ENCODE measurements around the gene KRTAP10-12.
"Not testable (repeated sequence)": the region's sequence is repeated elsewhere in the genome, so short reads cannot be mapped to it uniquely, and the experiment has no call there.

KRTAP10-12 gene

DNA sequence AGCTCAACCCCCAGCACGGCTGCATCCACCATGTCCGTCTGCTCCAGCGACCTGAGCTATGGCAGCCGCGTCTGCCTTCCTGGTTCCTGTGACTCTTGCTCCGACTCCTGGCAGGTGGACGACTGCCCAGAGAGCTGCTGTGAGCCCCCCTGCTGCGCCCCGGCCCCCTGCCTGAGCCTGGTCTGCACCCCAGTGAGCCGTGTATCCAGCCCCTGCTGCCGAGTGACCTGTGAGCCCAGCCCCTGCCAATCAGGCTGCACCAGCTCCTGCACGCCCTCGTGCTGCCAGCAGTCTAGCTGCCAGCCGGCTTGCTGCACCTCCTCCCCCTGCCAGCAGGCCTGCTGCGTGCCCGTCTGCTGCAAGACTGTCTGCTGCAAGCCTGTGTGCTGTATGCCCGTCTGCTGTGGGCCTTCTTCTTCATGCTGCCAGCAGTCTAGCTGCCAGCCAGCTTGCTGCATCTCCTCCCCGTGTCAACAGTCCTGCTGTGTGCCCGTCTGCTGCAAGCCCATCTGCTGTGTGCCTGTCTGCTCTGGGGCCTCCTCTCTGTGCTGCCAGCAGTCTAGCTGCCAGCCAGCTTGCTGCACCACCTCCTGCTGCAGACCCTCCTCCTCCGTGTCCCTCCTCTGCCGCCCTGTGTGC is at the start of gene KRTAP10-12:
KRTAP10-12 (plus strand) TSS at position 1 of the 639 bp plus-strand sequence; CDS start at position 31, 30 bp downstream.
- H3K4me1 ChIP-seq (ENCODE audit: control insufficient read depth, insufficient read depth, low read length); H3K9ac ChIP-seq (ENCODE audit: low read length); H3K36me3 ChIP-seq (ENCODE audit: control insufficient read depth, insufficient read depth, low read length, severe bottlenecking); H3K4me3 ChIP-seq (ENCODE audit: low read length); DNase-seq (ENCODE audit: low read depth): not testable (repeated sequence)
- Histone ChIP-seq H3K9me3 (ENCODE audit: control insufficient read depth, low read length) (peaks cover 22% of the 10 kb centered on the region), H3K27me3 (replicated peaks; ENCODE audit: control insufficient read depth, insufficient read depth, low read length) (peaks cover 42% of the 10 kb centered on the region)

GRCh38 chr21:44647222-44647552 is 49.8 kb upstream of the KRTAP10-12 start:
- no peak overlapping the region for H3K9ac ChIP-seq (ENCODE audit: low read length)
- peaks cover 22% of the 10 kb centered on the region for H3K9me3 ChIP-seq (ENCODE audit: control insufficient read depth, low read length)
- no peaks in the 10 kb centered on the region for H3K36me3 ChIP-seq (ENCODE audit: control insufficient read depth, insufficient read depth, low read length, severe bottlenecking)
- H3K27me3 ChIP-seq (replicated peaks; ENCODE audit: control insufficient read depth, insufficient read depth, low read length) = no peaks in the 10 kb centered on the region
- no peak overlapping the region for H3K4me3 ChIP-seq (ENCODE audit: low read length)
- H3K4me1 ChIP-seq (ENCODE audit: control insufficient read depth, insufficient read depth, low read length) = no peaks in the 10 kb centered on the region
- DNase-seq (ENCODE audit: low read depth) = no peak

GRCh38 chr21:44648557-44649311 is 48.2 kb upstream of the KRTAP10-12 start:
- Histone ChIP-seq H3K4me1 (ENCODE audit: control insufficient read depth, insufficient read depth, low read length) (no peaks in the 10 kb centered on the region), H3K4me3 (ENCODE audit: low read length) (no peak overlapping the region), H3K9me3 (ENCODE audit: control insufficient read depth, low read length) (peaks cover 14% of the 10 kb centered on the region), H3K36me3 (ENCODE audit: control insufficient read depth, insufficient read depth, low read length, severe bottlenecking) (no peaks in the 10 kb centered on the region), H3K27me3 (replicated peaks; ENCODE audit: control insufficient read depth, insufficient read depth, low read length) (no peaks in the 10 kb centered on the region), H3K9ac (ENCODE audit: low read length) (no peak overlapping the region)
- no peak for DNase-seq (ENCODE audit: low read depth)

DNA sequence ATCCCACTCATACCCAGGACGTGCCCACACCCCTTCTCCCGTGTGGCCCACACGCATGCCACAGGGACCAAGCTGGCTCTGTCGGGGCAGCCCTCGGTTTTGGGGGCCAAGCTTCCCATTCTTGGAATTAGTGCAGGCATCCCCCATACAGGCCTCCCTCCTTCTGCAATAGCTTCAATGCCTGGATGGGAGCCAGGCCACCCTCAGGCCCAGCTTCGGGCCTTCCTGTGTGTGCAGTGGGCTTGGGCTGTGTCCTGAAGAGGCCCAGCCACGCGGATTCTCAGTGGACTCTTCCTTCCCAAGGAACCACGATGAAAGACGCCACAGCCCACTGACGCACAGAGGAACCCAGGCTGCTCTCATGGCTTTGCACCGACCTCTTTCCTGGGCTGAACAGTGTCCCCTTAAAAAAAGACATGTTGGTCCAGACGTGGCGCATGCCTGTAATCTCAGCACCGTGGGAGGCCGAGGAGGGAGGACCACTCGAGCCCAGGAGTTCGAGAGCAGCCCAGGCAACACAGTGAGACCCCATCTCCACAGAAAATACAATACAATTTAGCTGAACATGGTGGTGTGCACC is 47.4 kb upstream of the KRTAP10-12 start:
- Histone ChIP-seq H3K4me1 (ENCODE audit: control insufficient read depth, insufficient read depth, low read length) (no peaks in the 10 kb centered on the region), H3K36me3 (ENCODE audit: control insufficient read depth, insufficient read depth, low read length, severe bottlenecking) (no peaks in the 10 kb centered on the region), H3K9ac (ENCODE audit: low read length) (no peak overlapping the region), H3K4me3 (ENCODE audit: low read length) (no peak overlapping the region), H3K27me3 (replicated peaks; ENCODE audit: control insufficient read depth, insufficient read depth, low read length) (no peaks in the 10 kb centered on the region), H3K9me3 (ENCODE audit: control insufficient read depth, low read length) (peaks cover 5% of the 10 kb centered on the region)
- no peak for DNase-seq (ENCODE audit: low read depth)

DNA sequence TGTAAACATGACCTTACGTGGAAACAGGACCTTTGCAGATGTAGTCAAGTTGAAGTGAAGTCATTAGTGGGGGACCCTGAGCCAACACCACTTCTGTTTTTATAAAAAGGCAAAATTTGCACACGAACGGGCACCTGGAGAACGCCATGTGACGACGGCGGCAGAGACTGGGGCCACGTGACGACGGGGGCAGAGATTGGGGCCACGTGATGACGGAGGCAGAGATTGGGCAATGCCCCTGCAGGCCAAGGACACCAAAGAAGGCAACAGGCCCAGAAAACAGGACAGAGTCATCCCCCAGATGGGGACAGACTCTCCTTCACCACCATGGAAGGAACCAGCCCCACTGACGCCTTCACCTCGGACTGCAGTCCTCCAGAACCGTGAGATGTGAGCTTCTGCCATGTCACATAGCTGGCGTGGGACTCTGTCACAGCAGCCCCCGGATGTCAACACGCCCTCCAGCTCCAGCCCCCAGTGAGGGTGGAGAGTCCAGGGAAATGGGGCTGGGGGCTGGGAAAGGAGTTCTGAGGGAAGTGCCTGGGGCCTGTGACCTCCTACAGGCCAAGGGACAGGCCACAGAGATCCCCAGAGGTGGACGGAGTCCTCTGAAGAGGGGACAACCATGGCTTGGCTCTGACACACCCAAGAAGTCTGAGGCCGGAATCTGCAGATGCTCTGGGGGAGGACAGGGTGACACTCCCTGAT is 46.6 kb upstream of the KRTAP10-12 start:
- H3K27me3 ChIP-seq (replicated peaks; ENCODE audit: control insufficient read depth, insufficient read depth, low read length) = no peaks in the 10 kb centered on the region

DNA sequence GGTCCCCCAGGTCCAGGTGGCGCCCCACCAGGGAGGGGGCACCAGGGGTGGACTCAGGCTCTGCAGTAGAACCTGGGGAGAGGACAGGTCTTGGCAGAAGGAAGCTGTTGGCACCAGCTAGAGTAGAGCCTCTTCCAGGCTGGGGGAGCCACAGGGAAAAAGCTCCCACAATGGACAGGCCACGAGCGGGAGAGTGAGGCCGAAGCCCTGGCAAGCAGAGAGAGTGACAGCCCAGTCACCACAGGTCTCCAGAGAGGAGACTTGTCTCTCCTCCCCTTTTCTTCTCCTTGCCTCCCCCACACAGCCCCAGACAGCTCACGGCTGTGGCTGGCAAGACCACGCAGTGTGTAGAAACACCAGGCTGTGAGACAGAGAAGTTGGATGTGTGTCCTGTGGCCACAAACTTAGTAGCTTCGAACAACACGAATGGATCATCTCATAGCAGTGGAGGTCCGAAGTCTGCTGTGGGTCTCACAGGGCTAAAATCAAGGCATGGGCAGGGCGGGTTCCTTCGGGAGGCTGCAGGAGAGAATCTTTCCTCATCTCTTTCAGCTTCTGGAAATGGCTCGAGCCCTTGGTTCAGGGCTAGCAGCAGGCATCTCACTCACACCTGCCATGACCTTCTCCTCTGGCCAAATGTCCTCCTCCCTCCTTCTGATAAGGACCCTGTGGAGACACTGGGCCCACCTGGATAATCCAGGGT is 45.8 kb upstream of the KRTAP10-12 start:
- Histone ChIP-seq H3K4me3 (ENCODE audit: low read length) (no peak overlapping the region), H3K27me3 (replicated peaks; ENCODE audit: control insufficient read depth, insufficient read depth, low read length) (no peaks in the 10 kb centered on the region), H3K9me3 (ENCODE audit: control insufficient read depth, low read length) (peaks cover 7% of the 10 kb centered on the region), H3K36me3 (ENCODE audit: control insufficient read depth, insufficient read depth, low read length, severe bottlenecking) (no peaks in the 10 kb centered on the region), H3K4me1 (ENCODE audit: control insufficient read depth, insufficient read depth, low read length) (no peaks in the 10 kb centered on the region), H3K9ac (ENCODE audit: low read length) (no peak overlapping the region)
- no peak for DNase-seq (ENCODE audit: low read depth)

More for the DNA sequence above, 46.6 kb upstream of the KRTAP10-12 start:
- Histone ChIP-seq H3K9ac (ENCODE audit: low read length) (no peak overlapping the region), H3K36me3 (ENCODE audit: control insufficient read depth, insufficient read depth, low read length, severe bottlenecking) (no peaks in the 10 kb centered on the region), H3K9me3 (ENCODE audit: control insufficient read depth, low read length) (no peaks in the 10 kb centered on the region), H3K4me3 (ENCODE audit: low read length) (no peak overlapping the region), H3K4me1 (ENCODE audit: control insufficient read depth, insufficient read depth, low read length) (no peaks in the 10 kb centered on the region)
- no peak for DNase-seq (ENCODE audit: low read depth)

DNA sequence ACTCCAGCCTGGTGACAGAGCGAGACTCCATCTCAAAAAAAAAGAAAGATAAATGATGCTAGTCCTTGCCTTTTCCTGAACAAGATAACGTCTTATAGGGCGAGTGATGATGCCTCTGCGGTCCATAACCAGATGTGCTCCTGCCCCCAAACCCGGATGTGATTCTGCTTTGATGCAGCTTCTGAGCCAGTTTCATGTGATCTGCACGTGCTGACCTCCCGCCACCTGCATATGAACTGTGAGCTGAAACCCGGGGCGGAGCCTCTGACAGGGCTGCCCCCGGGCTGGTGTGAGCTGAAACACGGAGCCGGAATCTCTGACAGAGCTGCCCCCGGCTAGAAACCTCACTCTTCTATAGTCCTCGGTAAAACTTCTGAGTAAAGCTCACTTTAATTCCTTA is 43.8 kb upstream of the KRTAP10-12 start:
- no peak for DNase-seq (ENCODE audit: low read depth)
- no peak overlapping the region for H3K9ac ChIP-seq (ENCODE audit: low read length)
- no peaks in the 10 kb centered on the region for H3K4me1 ChIP-seq (ENCODE audit: control insufficient read depth, insufficient read depth, low read length)
- H3K36me3 ChIP-seq (ENCODE audit: control insufficient read depth, insufficient read depth, low read length, severe bottlenecking) = no peaks in the 10 kb centered on the region
- H3K9me3 ChIP-seq (ENCODE audit: control insufficient read depth, low read length) = peaks cover 14% of the 10 kb centered on the region
- H3K27me3 ChIP-seq (replicated peaks; ENCODE audit: control insufficient read depth, insufficient read depth, low read length) = no peaks in the 10 kb centered on the region
- H3K4me3 ChIP-seq (ENCODE audit: low read length) = no peak overlapping the region

- H3K4me1 ChIP-seq (ENCODE audit: control insufficient read depth, insufficient read depth, low read length) = no peaks in the 10 kb centered on the region
- H3K9me3 ChIP-seq (ENCODE audit: control insufficient read depth, low read length) = peaks cover 14% of the 10 kb centered on the region
- H3K9ac ChIP-seq (ENCODE audit: low read length) = no peak overlapping the region
- H3K4me3 ChIP-seq (ENCODE audit: low read length) = no peak overlapping the region
- H3K27me3 ChIP-seq (replicated peaks; ENCODE audit: control insufficient read depth, insufficient read depth, low read length) = peaks cover under 1% of the 10 kb centered on the region
- no peaks in the 10 kb centered on the region for H3K36me3 ChIP-seq (ENCODE audit: control insufficient read depth, insufficient read depth, low read length, severe bottlenecking)
- DNase-seq (ENCODE audit: low read depth) = no peak
These were observed 43.1 kb upstream of the KRTAP10-12 start for GRCh38 chr21:44653656-44654575.

DNA sequence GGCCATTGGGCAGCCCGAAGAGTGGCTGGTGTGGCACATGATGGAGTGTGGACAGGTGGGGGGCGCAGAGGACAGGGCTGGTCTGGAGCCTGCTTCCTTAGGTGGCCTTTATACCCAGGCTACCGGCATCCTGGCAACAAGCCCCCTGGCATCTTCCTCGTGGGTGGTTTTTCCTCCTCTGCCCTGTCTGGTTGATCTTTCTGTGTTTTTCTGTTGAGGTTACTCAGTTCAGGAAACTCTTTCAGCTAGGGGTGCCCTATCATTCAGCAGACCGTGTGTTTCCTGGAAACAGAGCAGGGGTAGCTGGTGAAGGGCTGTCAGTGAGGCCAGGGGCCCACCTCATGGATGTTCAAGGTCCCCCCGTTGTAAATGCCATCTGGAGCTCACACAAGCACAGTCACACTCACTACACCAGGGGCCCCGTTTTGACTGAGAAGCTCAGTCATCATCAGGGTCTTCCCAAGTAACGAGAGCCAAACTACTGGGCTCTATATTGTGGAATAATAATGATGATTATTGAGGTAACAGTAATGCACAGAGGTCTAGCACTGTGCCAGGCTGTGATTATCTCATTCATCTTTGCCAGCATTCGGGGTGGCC is 42.3 kb upstream of the KRTAP10-12 start, which contains the start of gene KRTAP12-4:
KRTAP12-4 (minus strand) TSS at position 84 of the 600 bp plus-strand sequence; CDS start at position 39, 45 bp downstream.
- no peak for DNase-seq (ENCODE audit: low read depth)
- Histone ChIP-seq H3K4me3 (ENCODE audit: low read length) (no peak within 1 kb of the TSS), H3K27me3 (replicated peaks; ENCODE audit: control insufficient read depth, insufficient read depth, low read length) (peaks cover 3% of the 10 kb centered on the region), H3K36me3 (ENCODE audit: control insufficient read depth, insufficient read depth, low read length, severe bottlenecking) (no peaks in the 10 kb centered on the region), H3K4me1 (ENCODE audit: control insufficient read depth, insufficient read depth, low read length) (no peaks in the 10 kb centered on the region), H3K9me3 (ENCODE audit: control insufficient read depth, low read length) (peaks cover 14% of the 10 kb centered on the region), H3K9ac (ENCODE audit: low read length) (no peak within 1 kb of the TSS)

- peaks cover 3% of the 10 kb centered on the region for H3K27me3 ChIP-seq (replicated peaks; ENCODE audit: control insufficient read depth, insufficient read depth, low read length)
- H3K9ac ChIP-seq (ENCODE audit: low read length) = no peak overlapping the region
- no peaks in the 10 kb centered on the region for H3K4me1 ChIP-seq (ENCODE audit: control insufficient read depth, insufficient read depth, low read length)
- no peak for DNase-seq (ENCODE audit: low read depth)
- H3K4me3 ChIP-seq (ENCODE audit: low read length) = no peak overlapping the region
- H3K36me3 ChIP-seq (ENCODE audit: control insufficient read depth, insufficient read depth, low read length, severe bottlenecking) = no peaks in the 10 kb centered on the region
- peaks cover 14% of the 10 kb centered on the region for H3K9me3 ChIP-seq (ENCODE audit: control insufficient read depth, low read length)
These were observed 40.1 kb upstream of the KRTAP10-12 start for GRCh38 chr21:44656868-44657267.
